Measurements from ENCODE around the gene PLEKHA5.

The PLEKHA5 gene

DNA sequence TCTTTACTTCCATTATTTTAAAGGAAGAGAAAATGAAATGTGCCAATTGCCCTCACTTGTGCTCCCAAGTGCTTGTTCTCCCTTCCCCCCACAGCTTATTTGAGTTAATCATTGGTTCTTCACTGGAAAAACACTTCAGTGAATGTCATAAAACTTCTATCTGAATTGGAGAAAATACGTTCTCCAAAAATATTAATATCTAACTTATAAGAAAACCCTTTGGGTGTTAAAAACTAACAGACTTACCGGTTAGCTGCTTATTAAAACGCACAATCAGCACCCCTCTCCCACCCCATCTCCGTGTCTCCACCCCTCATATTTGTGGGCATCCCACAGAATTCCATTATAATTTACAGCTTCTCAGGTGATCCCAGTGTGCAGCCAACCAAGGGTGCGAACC lies 31.7 kb downstream of the PLEKHA5 start:
- Histone ChIP-seq H3K36me3 (ENCODE audit: control insufficient read depth, low read length) (no peaks in the 10 kb centered on the region), H3F3A (ENCODE audit: control insufficient read depth, insufficient read depth) (no peaks in the 10 kb centered on the region), H3K79me2 (ENCODE audit: control insufficient read depth, low read length) (no peaks in the 10 kb centered on the region), H3K4me3 (ENCODE audit: low read length) (no peak overlapping the region), H4K20me1 (ENCODE audit: control insufficient read depth, insufficient read depth, low read depth, low read length) (no peaks in the 10 kb centered on the region), H3K27me3 (ENCODE audit: control insufficient read depth, low read length) (no peaks in the 10 kb centered on the region), H3K9me3 (ENCODE audit: control insufficient read depth, insufficient read depth, low read length) (no peaks in the 10 kb centered on the region), H3K27ac (ENCODE audit: low read depth, low read length) (no peak overlapping the region), H3K4me1 (ENCODE audit: control insufficient read depth, low read length) (no peaks in the 10 kb centered on the region), H3K4me2 (ENCODE audit: low read length) (no peak overlapping the region), H3K9me2 (replicated peaks; ENCODE audit: control insufficient read depth, low read length) (no peaks in the 10 kb centered on the region)
- TF ChIP-seq, protein P1, sequence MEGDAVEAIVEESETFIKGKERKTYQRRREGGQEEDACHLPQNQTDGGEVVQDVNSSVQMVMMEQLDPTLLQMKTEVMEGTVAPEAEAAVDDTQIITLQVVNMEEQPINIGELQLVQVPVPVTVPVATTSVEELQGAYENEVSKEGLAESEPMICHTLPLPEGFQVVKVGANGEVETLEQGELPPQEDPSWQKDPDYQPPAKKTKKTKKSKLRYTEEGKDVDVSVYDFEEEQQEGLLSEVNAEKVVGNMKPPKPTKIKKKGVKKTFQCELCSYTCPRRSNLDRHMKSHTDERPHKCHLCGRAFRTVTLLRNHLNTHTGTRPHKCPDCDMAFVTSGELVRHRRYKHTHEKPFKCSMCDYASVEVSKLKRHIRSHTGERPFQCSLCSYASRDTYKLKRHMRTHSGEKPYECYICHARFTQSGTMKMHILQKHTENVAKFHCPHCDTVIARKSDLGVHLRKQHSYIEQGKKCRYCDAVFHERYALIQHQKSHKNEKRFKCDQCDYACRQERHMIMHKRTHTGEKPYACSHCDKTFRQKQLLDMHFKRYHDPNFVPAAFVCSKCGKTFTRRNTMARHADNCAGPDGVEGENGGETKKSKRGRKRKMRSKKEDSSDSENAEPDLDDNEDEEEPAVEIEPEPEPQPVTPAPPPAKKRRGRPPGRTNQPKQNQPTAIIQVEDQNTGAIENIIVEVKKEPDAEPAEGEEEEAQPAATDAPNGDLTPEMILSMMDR (IDR thresholded peaks at IDR 0.05; ENCODE audit: low read depth, low read length, poor library complexity, severe bottlenecking) = no peak
- TF ChIP-seq EZH2phosphoT487 (IDR thresholded peaks at IDR 0.05; ENCODE audit: borderline replicate concordance, low read length) = no peak

DNA sequence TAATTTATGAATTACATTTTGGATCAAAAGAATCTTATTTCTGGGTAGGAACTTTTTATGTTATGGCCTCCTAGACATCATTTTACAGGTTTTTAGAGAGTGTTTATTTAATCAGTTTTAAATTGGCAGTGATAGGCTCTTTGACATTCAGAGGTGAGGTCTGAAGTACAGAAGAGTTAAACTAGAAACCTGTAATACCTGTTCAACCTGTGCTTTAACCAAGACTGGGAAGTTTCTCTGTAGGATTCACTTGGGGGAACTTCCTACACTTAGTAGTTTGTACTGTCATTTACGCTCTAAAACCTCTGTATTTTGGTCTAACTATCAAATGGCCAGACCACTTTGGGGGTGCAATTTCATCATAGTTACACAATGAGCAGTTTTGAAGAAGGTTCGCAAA lies 35.9 kb downstream of the PLEKHA5 start:
- Histone ChIP-seq H3K27me3 (ENCODE audit: control insufficient read depth, low read length) (no peaks in the 10 kb centered on the region), H3K4me3 (ENCODE audit: low read length) (no peak overlapping the region), H3K79me2 (ENCODE audit: control insufficient read depth, low read length) (0 out of 2 replicates have a peak, but pooled peaks cover 2% of the 10 kb centered on the region), H4K20me1 (ENCODE audit: control insufficient read depth, insufficient read depth, low read depth, low read length) (no peaks in the 10 kb centered on the region), H3K9me2 (replicated peaks; ENCODE audit: control insufficient read depth, low read length) (no peaks in the 10 kb centered on the region), H3K27ac (ENCODE audit: low read depth, low read length) (no peak overlapping the region), H3K9me3 (ENCODE audit: control insufficient read depth, insufficient read depth, low read length) (no peaks in the 10 kb centered on the region), H3K4me1 (ENCODE audit: control insufficient read depth, low read length) (no peaks in the 10 kb centered on the region), H3K4me2 (ENCODE audit: low read length) (no peak overlapping the region), H3K36me3 (ENCODE audit: control insufficient read depth, low read length) (no peaks in the 10 kb centered on the region), H3F3A (ENCODE audit: control insufficient read depth, insufficient read depth) (no peaks in the 10 kb centered on the region)
- no peak for TF ChIP-seq EZH2phosphoT487 (IDR thresholded peaks at IDR 0.05; ENCODE audit: borderline replicate concordance, low read length)
- TF ChIP-seq, protein P1 (IDR thresholded peaks at IDR 0.05; ENCODE audit: low read depth, low read length, poor library complexity, severe bottlenecking) = no peak

DNA sequence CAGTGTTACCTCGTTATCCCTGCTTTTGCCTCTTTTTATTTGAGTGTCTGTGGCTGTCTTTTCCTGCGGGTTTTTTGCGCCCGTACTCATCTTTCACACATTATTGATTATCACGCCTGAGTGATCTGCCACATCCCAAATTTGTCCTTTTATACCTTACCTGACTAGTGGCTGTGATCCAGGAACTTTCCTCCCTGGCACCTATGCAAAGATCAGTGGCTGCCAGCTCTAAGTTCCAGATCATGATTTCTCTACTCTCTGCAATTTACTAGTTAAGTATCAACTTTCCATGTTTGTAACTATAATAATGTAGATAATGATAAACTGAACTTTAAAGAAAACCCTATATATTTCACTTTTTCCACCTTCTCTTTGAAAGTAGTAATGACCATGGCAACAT lies 36.9 kb downstream of the PLEKHA5 start:
- Histone ChIP-seq H3F3A (ENCODE audit: control insufficient read depth, insufficient read depth) (no peaks in the 10 kb centered on the region), H3K79me2 (ENCODE audit: control insufficient read depth, low read length) (0 out of 2 replicates have a peak, but pooled peaks cover 2% of the 10 kb centered on the region), H3K36me3 (ENCODE audit: control insufficient read depth, low read length) (no peaks in the 10 kb centered on the region), H3K4me2 (ENCODE audit: low read length) (no peak overlapping the region), H4K20me1 (ENCODE audit: control insufficient read depth, insufficient read depth, low read depth, low read length) (no peaks in the 10 kb centered on the region), H3K4me1 (ENCODE audit: control insufficient read depth, low read length) (no peaks in the 10 kb centered on the region), H3K4me3 (ENCODE audit: low read length) (no peak overlapping the region), H3K27me3 (ENCODE audit: control insufficient read depth, low read length) (no peaks in the 10 kb centered on the region), H3K9me3 (ENCODE audit: control insufficient read depth, insufficient read depth, low read length) (no peaks in the 10 kb centered on the region), H3K9me2 (replicated peaks; ENCODE audit: control insufficient read depth, low read length) (no peaks in the 10 kb centered on the region), H3K27ac (ENCODE audit: low read depth, low read length) (no peak overlapping the region)
- TF ChIP-seq, protein P1 (IDR thresholded peaks at IDR 0.05; ENCODE audit: low read depth, low read length, poor library complexity, severe bottlenecking) = no peak
- no peak for TF ChIP-seq EZH2phosphoT487 (IDR thresholded peaks at IDR 0.05; ENCODE audit: borderline replicate concordance, low read length)
